ENCODE measurements around the gene PAGR1.

- TF ChIP-seq, protein P1, sequence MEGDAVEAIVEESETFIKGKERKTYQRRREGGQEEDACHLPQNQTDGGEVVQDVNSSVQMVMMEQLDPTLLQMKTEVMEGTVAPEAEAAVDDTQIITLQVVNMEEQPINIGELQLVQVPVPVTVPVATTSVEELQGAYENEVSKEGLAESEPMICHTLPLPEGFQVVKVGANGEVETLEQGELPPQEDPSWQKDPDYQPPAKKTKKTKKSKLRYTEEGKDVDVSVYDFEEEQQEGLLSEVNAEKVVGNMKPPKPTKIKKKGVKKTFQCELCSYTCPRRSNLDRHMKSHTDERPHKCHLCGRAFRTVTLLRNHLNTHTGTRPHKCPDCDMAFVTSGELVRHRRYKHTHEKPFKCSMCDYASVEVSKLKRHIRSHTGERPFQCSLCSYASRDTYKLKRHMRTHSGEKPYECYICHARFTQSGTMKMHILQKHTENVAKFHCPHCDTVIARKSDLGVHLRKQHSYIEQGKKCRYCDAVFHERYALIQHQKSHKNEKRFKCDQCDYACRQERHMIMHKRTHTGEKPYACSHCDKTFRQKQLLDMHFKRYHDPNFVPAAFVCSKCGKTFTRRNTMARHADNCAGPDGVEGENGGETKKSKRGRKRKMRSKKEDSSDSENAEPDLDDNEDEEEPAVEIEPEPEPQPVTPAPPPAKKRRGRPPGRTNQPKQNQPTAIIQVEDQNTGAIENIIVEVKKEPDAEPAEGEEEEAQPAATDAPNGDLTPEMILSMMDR (IDR thresholded peaks at IDR 0.05; ENCODE audit: low read depth, low read length): no peak
- TF ChIP-seq POLR2A (IDR thresholded peaks at IDR 0.05; ENCODE audit: extremely low read depth, insufficient read length): no peak
Measured at GRCh38 chr16:29810699-29811169, 5.2 kb upstream of the PAGR1 start.
